K562 (cell line): ENCODE data around the gene MBIP. TPM values are rescaled to one million over a fixed set of nuclear protein-coding genes. Genes with fewer than 3 reads are reported as not detected.

Source experiments
- CTBP1 ChIP-seq: fragments of 450-650 bp; IDR thresholded peaks from 2 replicates; pipeline ENCODE4 v1.6.1; 2016; ENCODE audit warnings: borderline replicate concordance
- GTF3C2 ChIP-seq: IDR thresholded peaks from 3 replicates; pipeline ENCODE4 v1.6.1; 2011; ENCODE audit warnings: borderline replicate concordance, mild to moderate bottlenecking, moderate library complexity; ENCODE audit not compliant: insufficient read length; ENCODE audit errors: extremely low read depth
- L3MBTL2 ChIP-seq: fragments of 450-650 bp; IDR thresholded peaks from 2 replicates; pipeline ENCODE4 v1.6.1; 2016; ENCODE audit warnings: mild to moderate bottlenecking, moderate library complexity
- MCM2 ChIP-seq: fragments of 450-650 bp; IDR thresholded peaks from 2 replicates; pipeline ENCODE4 v1.6.1; 2017; ENCODE audit warnings: low read depth, mild to moderate bottlenecking
- MLLT1 ChIP-seq, 2 experiments: fragments of 450-650 bp; IDR thresholded peaks; 2 replicates each; pipeline ENCODE4 v1.6.1; 2016
- NFYB ChIP-seq: IDR thresholded peaks from 2 replicates; pipeline ENCODE4 v1.6.1; 2011; ENCODE audit warnings: mild to moderate bottlenecking, moderate library complexity; ENCODE audit not compliant: insufficient read length; ENCODE audit errors: extremely low read depth
- NR2C2 ChIP-seq, 2 experiments: fragments of 200-800 bp in 1 of 2; sonication (Bioruptor generic) in 1 of 2; sonication (generic) in 1 of 2; formaldehyde crosslinking in 1 of 2; IDR thresholded peaks; 2 replicates each; pipeline versions ENCODE4 v1.6.1 to v1.8.0; 2016 to 2022; ENCODE audit warnings: mild to moderate bottlenecking in 1 of 2, missing compliant biosample characterization in 1 of 2, missing genetic modification characterization in 1 of 2, missing genetic modification reagents in 1 of 2
- PHF20 ChIP-seq: fragments of 450-650 bp; IDR thresholded peaks from 2 replicates; pipeline ENCODE4 v1.6.1; 2018; ENCODE audit not compliant: partially characterized antibody
- POLR2AphosphoS5 ChIP-seq: IDR thresholded peaks from 2 replicates; pipeline ENCODE4 v1.6.1; 2011; ENCODE audit warnings: mild to moderate bottlenecking, low read depth, low read length, moderate library complexity; ENCODE audit not compliant: control insufficient read depth, insufficient read depth
- POLR2B ChIP-seq: fragments of 450-650 bp; IDR thresholded peaks from 2 replicates; pipeline ENCODE4 v1.6.1; 2018; ENCODE audit warnings: low read depth; ENCODE audit not compliant: partially characterized antibody
- POLR2G ChIP-seq: fragments of 200-400 bp; formaldehyde crosslinking; IDR thresholded peaks from 2 replicates; pipeline ENCODE4 v1.6.1; 2017; ENCODE audit warnings: low read depth, mild to moderate bottlenecking, antibody characterized with exemption, low read length, moderate library complexity
- RFX5 ChIP-seq: IDR thresholded peaks from 2 replicates; pipeline ENCODE4 v1.6.1; 2011; ENCODE audit warnings: low read depth, mild to moderate bottlenecking, improper control_type of control experiment, low read length
- SP2 ChIP-seq: IDR thresholded peaks from 2 replicates; pipeline ENCODE4 v1.6.1; 2011; ENCODE audit warnings: mild to moderate bottlenecking, low read depth, low read length, moderate library complexity; ENCODE audit not compliant: poor library complexity, severe bottlenecking; ENCODE audit errors: extremely low read depth
- SUPT5H ChIP-seq: fragments of 450-650 bp; IDR thresholded peaks from 2 replicates; pipeline ENCODE4 v1.6.1; 2016
- TAF7 ChIP-seq: fragments of 450-650 bp; IDR thresholded peaks from 2 replicates; pipeline ENCODE4 v1.6.1; 2016; ENCODE audit warnings: missing genetic modification characterization, missing compliant biosample characterization
- TAF9B ChIP-seq: fragments of 450-650 bp; IDR thresholded peaks from 2 replicates; pipeline ENCODE4 v1.6.1; 2018; ENCODE audit warnings: mild to moderate bottlenecking; ENCODE audit not compliant: partially characterized antibody
- THRAP3 ChIP-seq: fragments of 450-650 bp; IDR thresholded peaks from 2 replicates; pipeline ENCODE4 v1.6.1; 2016; ENCODE audit warnings: mild to moderate bottlenecking, inconsistent platforms, borderline replicate concordance
- ZFX ChIP-seq: sonication (generic); formaldehyde crosslinking; IDR thresholded peaks from 2 replicates; pipeline ENCODE4 v1.8.0; 2022; ENCODE audit warnings: mild to moderate bottlenecking, missing genetic modification reagents, moderate library complexity
- ZKSCAN3 ChIP-seq: fragments of 250-450 bp; sonication (Bioruptor Pico); IDR thresholded peaks from 2 replicates; pipeline ENCODE4 v1.4.0; 2020
- polyA plus RNA-seq, 8 experiments: library from polyadenylated mRNA; depleted of rRNA in 4 of 8; stranded (reverse) in 5 of 8; unstranded in 3 of 8; fragments of >200 nt; fragmentation: Nextera tagmentation in 2 of 8; fragmentation: Illumina TruSeq in 1 of 8; extraction: Ambion mirVana in 2 of 8; extraction: Trizol in 1 of 8; gene quantifications; 2 replicates each; pipeline versions ENCODE4 v1.2.1 to v1.2.3, GENCODE V29; 2011 to 2014; ENCODE audit warnings: inconsistent platforms in 1 of 8, missing spikeins in 1 of 8
- total RNA-seq, 7 experiments: library from RNA; depleted of rRNA in 6 of 7; stranded (reverse); fragments of >200 nt in 6 of 7; fragmentation: Illumina TruSeq in 2 of 7; extraction: Trizol in 2 of 7; gene quantifications; 2 replicates each; pipeline versions ENCODE4 v1.2.1 to v1.2.3, GENCODE V29; 2011 to 2021; ENCODE audit warnings: low replicate concordance in 1 of 7
- TF ChIP-seq, protein P1 (sequence below), 2 experiments: fragments of 250-450 bp in 1 of 2; fragments of 450-650 bp in 1 of 2; sonication (Bioruptor Pico) in 1 of 2; IDR thresholded peaks; 2 replicates each; pipeline versions ENCODE4 v1.6.1 to v1.8.0; 2016 to 2021; ENCODE audit warnings: mild to moderate bottlenecking in 2 of 2, moderate library complexity in 2 of 2, missing compliant biosample characterization in 1 of 2, missing genetic modification characterization in 1 of 2
- TF ChIP-seq, protein P2 (sequence below): sonication (generic); formaldehyde crosslinking; IDR thresholded peaks from 2 replicates; pipeline ENCODE4 v1.8.0; 2022; ENCODE audit warnings: mild to moderate bottlenecking, low read depth, missing genetic modification reagents

The MBIP gene
- total and polyA plus RNA-seq, 9 of the 15 experiments (the other 6 are each of a cell fraction or from before 2014, with no cell fraction given) = 8.4 to 31.1 (median 19.4) TPM

- TF ChIP-seq, protein P1, sequence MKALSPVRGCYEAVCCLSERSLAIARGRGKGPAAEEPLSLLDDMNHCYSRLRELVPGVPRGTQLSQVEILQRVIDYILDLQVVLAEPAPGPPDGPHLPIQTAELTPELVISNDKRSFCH (CRISPR knock-in tag; IDR thresholded peaks at IDR 0.05) = no peak
- TF ChIP-seq, protein P1 (tag; IDR thresholded peaks at IDR 0.05) = no peak
- TF ChIP-seq SP2 (peak; percentile 16), NR2C2 (CRISPR knock-in tag; IDR thresholded peaks at IDR 0.05) (no peak), NR2C2 (tag; IDR thresholded peaks at IDR 0.05) (0 out of 2 replicates have a peak, but pooled peaks have one; percentile 13), POLR2G (peak; percentile 44; the same call in 1 of the 2 replicates), SUPT5H (peak; percentile 77), TAF9B (peak; percentile 53), POLR2AphosphoS5 (peak; percentile 50; the same call in 1 of the 2 replicates), RFX5 (no peak), GTF3C2 (no peak), NFYB (peak; percentile 90), TAF7 (tag) (peak; percentile 15; the same call in 1 of the 2 replicates), CTBP1 (no peak), MLLT1 (IDR thresholded peaks at IDR 0.05) (0 out of 4 replicates have a peak, but pooled peaks of 1 of the 2 experiments have one; percentile 14), ZKSCAN3 (CRISPR knock-in tag) (no peak), THRAP3 (no peak), MCM2 (no peak), POLR2B (peak; percentile 70), L3MBTL2 (peak; percentile 42; the same call in 1 of the 2 replicates), ZFX (CRISPR knock-in tag) (peak; percentile 85), PHF20 (peak; percentile 65)
- TF ChIP-seq, protein P2, sequence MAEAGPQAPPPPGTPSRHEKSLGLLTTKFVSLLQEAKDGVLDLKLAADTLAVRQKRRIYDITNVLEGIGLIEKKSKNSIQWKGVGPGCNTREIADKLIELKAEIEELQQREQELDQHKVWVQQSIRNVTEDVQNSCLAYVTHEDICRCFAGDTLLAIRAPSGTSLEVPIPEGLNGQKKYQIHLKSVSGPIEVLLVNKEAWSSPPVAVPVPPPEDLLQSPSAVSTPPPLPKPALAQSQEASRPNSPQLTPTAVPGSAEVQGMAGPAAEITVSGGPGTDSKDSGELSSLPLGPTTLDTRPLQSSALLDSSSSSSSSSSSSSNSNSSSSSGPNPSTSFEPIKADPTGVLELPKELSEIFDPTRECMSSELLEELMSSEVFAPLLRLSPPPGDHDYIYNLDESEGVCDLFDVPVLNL (CRISPR knock-in tag) = no peak
Observed at GRCh38 chr14:36320200-36320896, at the start of gene MBIP (continued).
